Activated CD4-positive, alpha-beta memory T cell treated with anti-CD3 and anti-CD28 coated beads, Interleukin-2, amount 10 ng/mL, durations not matched to agents 7 days and 5 days (primary cell): ENCODE results near the gene THBD. TPM values are rescaled to one million over a fixed set of nuclear protein-coding genes. Genes with fewer than 3 reads are reported as not detected.

Source experiments
- CTCF ChIA-PET: fragments of 350-600 bp; sonication (Branson Sonifier 250); formaldehyde crosslinking; loops from one replicate; lab custom pipeline; 2021; ENCODE audit warnings: antibody characterized with exemption, inconsistent platforms; lab: Charles Lee
- POLR2A ChIA-PET: fragments of 350-600 bp; sonication (Branson Sonifier 250); formaldehyde crosslinking; loops from one replicate; lab custom pipeline; 2021; ENCODE audit warnings: antibody characterized with exemption; lab: Charles Lee
- DNase-seq: peaks from one replicate; pipeline ENCODE4 v3.0.0-alpha.2; 2020
- H3K27ac Mint-ChIP-seq: one replicate; pipeline ENCODE4 v1.8.0; 2021; ENCODE audit warnings: mild to moderate bottlenecking, mixed read lengths
- H3K27me3 Mint-ChIP-seq: one replicate; pipeline ENCODE4 v1.8.0; 2021; ENCODE audit warnings: mixed read lengths
- H3K36me3 Mint-ChIP-seq: one replicate; pipeline ENCODE4 v1.8.0; 2021; ENCODE audit warnings: low read depth, mixed read lengths
- H3K4me1 Mint-ChIP-seq: one replicate; pipeline ENCODE4 v1.8.0; 2021; ENCODE audit warnings: mixed read lengths
- H3K4me3 Mint-ChIP-seq: one replicate; pipeline ENCODE4 v1.8.0; 2021; ENCODE audit warnings: mild to moderate bottlenecking, mixed read lengths
- H3K9me3 Mint-ChIP-seq: one replicate; pipeline ENCODE4 v1.8.0; 2021; ENCODE audit warnings: mixed read lengths
- total RNA-seq, 2 experiments: library from RNA; stranded (reverse); gene quantifications; one replicate each; pipeline ENCODE4 v1.2.3, GENCODE V29; 2021

The THBD gene
- total RNA-seq, 2 experiments from 2014 or later, result not detected

- H3K4me3 Mint-ChIP-seq, result no peak overlapping the region
- no peaks in the 10 kb centered on the region for H3K36me3 Mint-ChIP-seq
- DNase-seq, result no peak
- no peak overlapping the region for H3K27ac Mint-ChIP-seq
- POLR2A ChIA-PET, result no interaction called here
- CTCF ChIA-PET, result no interaction called here
- no peaks in the 10 kb centered on the region for H3K27me3 Mint-ChIP-seq
- H3K4me1 Mint-ChIP-seq, result no peaks in the 10 kb centered on the region
- H3K9me3 Mint-ChIP-seq, result no peaks in the 10 kb centered on the region
Measured at GRCh38 chr20:23005776-23006175, 43.7 kb downstream of the THBD start.

- no peaks in the 10 kb centered on the region for H3K36me3 Mint-ChIP-seq
- no peak overlapping the region for H3K4me3 Mint-ChIP-seq
- no peaks in the 10 kb centered on the region for H3K4me1 Mint-ChIP-seq
- ChIA-PET CTCF (no interaction called here), POLR2A (no interaction called here)
- no peaks in the 10 kb centered on the region for H3K9me3 Mint-ChIP-seq
- no peaks in the 10 kb centered on the region for H3K27me3 Mint-ChIP-seq
- DNase-seq, result no peak
- no peak overlapping the region for H3K27ac Mint-ChIP-seq
Measured at GRCh38 chr20:23003881-23004460, 45.5 kb downstream of the THBD start.

- no peak overlapping the region for H3K27ac Mint-ChIP-seq
- DNase-seq, result no peak
- H3K36me3 Mint-ChIP-seq, result no peaks in the 10 kb centered on the region
- H3K27me3 Mint-ChIP-seq, result no peaks in the 10 kb centered on the region
- ChIA-PET POLR2A (no interaction called here), CTCF (no interaction called here)
- H3K4me1 Mint-ChIP-seq, result no peaks in the 10 kb centered on the region
- no peaks in the 10 kb centered on the region for H3K9me3 Mint-ChIP-seq
- no peak overlapping the region for H3K4me3 Mint-ChIP-seq
Measured at GRCh38 chr20:23003077-23003635, 46.3 kb downstream of the THBD start.

GRCh38 chr20:23002276-23002675 lies 47.2 kb downstream of the THBD start:
- H3K4me3 Mint-ChIP-seq, result no peak overlapping the region
- no peaks in the 10 kb centered on the region for H3K27me3 Mint-ChIP-seq
- POLR2A ChIA-PET, result no interaction called here
- CTCF ChIA-PET, result no interaction called here
- no peaks in the 10 kb centered on the region for H3K36me3 Mint-ChIP-seq
- no peak overlapping the region for H3K27ac Mint-ChIP-seq
- no peak for DNase-seq
- H3K9me3 Mint-ChIP-seq, result no peaks in the 10 kb centered on the region
- H3K4me1 Mint-ChIP-seq, result no peaks in the 10 kb centered on the region

- Mint-ChIP-seq H3K36me3 (no peaks in the 10 kb centered on the region), H3K27ac (no peak overlapping the region), H3K27me3 (no peaks in the 10 kb centered on the region), H3K4me1 (no peaks in the 10 kb centered on the region), H3K9me3 (no peaks in the 10 kb centered on the region), H3K4me3 (no peak overlapping the region)
- ChIA-PET POLR2A (no interaction called here), CTCF (no interaction called here)
- DNase-seq, result no peak
Measured at GRCh38 chr20:23000232-23000947, 49.1 kb downstream of the THBD start.

DNA sequence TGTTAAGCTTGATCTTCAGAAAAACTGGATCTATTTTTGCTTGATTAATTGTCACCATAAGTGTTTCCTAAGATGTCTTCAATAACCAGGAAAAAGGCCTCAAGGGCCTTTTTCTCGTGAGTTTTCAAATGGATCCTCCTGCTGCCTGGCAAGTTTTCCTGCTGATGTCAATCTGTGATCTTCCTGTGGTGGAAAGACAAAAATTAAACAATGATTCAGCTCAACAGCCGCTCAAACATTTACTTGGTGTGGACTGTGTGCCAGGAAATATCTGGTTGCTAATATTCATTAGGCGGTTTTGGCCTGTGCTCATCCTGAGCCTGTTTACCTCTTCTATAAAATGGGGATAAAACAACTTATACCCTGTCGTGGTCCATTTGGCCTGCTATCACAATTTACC lies 49.7 kb downstream of the THBD start:
- no peak overlapping the region for H3K4me3 Mint-ChIP-seq
- DNase-seq, result no peak
- POLR2A ChIA-PET, result no interaction called here
- H3K4me1 Mint-ChIP-seq, result no peaks in the 10 kb centered on the region
- H3K27me3 Mint-ChIP-seq, result no peaks in the 10 kb centered on the region
- H3K9me3 Mint-ChIP-seq, result no peaks in the 10 kb centered on the region
- H3K27ac Mint-ChIP-seq, result no peak overlapping the region
- H3K36me3 Mint-ChIP-seq, result no peaks in the 10 kb centered on the region
- CTCF ChIA-PET, result no interaction called here

GRCh38 chr20:22998476-22998875 lies 51.0 kb downstream of the THBD start:
- H3K4me3 Mint-ChIP-seq, result no peak overlapping the region
- POLR2A ChIA-PET, result no interaction called here
- CTCF ChIA-PET, result interaction anchor here (0.7 kb wide), 1 partner anchor 120 kb away, joined by 3 read pairs; no protein-coding TSS in a partner anchor
- no peaks in the 10 kb centered on the region for H3K9me3 Mint-ChIP-seq
- H3K27ac Mint-ChIP-seq, result no peak overlapping the region
- no peaks in the 10 kb centered on the region for H3K27me3 Mint-ChIP-seq
- no peaks in the 10 kb centered on the region for H3K4me1 Mint-ChIP-seq
- no peak for DNase-seq
- no peaks in the 10 kb centered on the region for H3K36me3 Mint-ChIP-seq

- H3K36me3 Mint-ChIP-seq, result no peaks in the 10 kb centered on the region
Measured at GRCh38 chr20:22995923-22996322, 53.5 kb downstream of the THBD start.

More at GRCh38 chr20:22995923-22996322, 53.5 kb downstream of the THBD start:
- no peak overlapping the region for H3K27ac Mint-ChIP-seq
- no peaks in the 10 kb centered on the region for H3K4me1 Mint-ChIP-seq
- no peaks in the 10 kb centered on the region for H3K27me3 Mint-ChIP-seq
- ChIA-PET POLR2A (no interaction called here), CTCF (no interaction called here)
- no peak for DNase-seq
- H3K4me3 Mint-ChIP-seq, result no peak overlapping the region
- H3K9me3 Mint-ChIP-seq, result no peaks in the 10 kb centered on the region

Other genes starting within 250 kb of the THBD start
- gene SSTR4, start 14.4 kb downstream of the THBD start, total RNA-seq, result not detected
- gene CD93, start 36.7 kb upstream of the THBD start, total RNA-seq, result 1 to 10 TPM; 5.1 to 5.6 TPM